ENCODE measurements around the gene UBA5. TPM values are rescaled to one million over a fixed set of nuclear protein-coding genes. Genes with fewer than 3 reads are reported as not detected.

Gene UBA5
- total RNA-seq, 2 experiments from 2014 or later: 31.4 to 39.0 TPM

- no peaks in the 10 kb centered on the region for H3K36me3 Mint-ChIP-seq (ENCODE audit: low read depth)
- ATAC-seq (no peak), DNase-seq (no peak)
- no peak overlapping the region for H3K27ac Mint-ChIP-seq
- H3K27me3 Mint-ChIP-seq (ENCODE audit: low read depth): no peaks in the 10 kb centered on the region
- H3K4me3 Mint-ChIP-seq: no peak overlapping the region
- H3K4me1 Mint-ChIP-seq (ENCODE audit: low read depth): peaks cover 13% of the 10 kb centered on the region
- ChIA-PET CTCF (interaction anchor here (1.1 to 1.7 kb wide), 2 partner anchors 11 to 118 kb away, joined by 3 to 9 read pairs; no protein-coding TSS in a partner anchor), POLR2A (no interaction called here)
- H3K9me3 Mint-ChIP-seq (ENCODE audit: insufficient read depth): no peaks in the 10 kb centered on the region
Measured at GRCh38 chr3:132654190-132654589, 5.9 kb upstream of the UBA5 start.

- ChIA-PET CTCF (interaction anchor here (1.1 kb wide), 1 partner anchor 12 kb away, joined by 3 read pairs; no protein-coding TSS in a partner anchor), POLR2A (no interaction called here)
- Mint-ChIP-seq H3K27me3 (ENCODE audit: low read depth) (no peaks in the 10 kb centered on the region), H3K9me3 (ENCODE audit: insufficient read depth) (no peaks in the 10 kb centered on the region), H3K36me3 (ENCODE audit: low read depth) (no peaks in the 10 kb centered on the region), H3K4me1 (ENCODE audit: low read depth) (peaks cover 15% of the 10 kb centered on the region), H3K4me3 (no peak overlapping the region), H3K27ac (no peak overlapping the region)
- ATAC-seq: no peak
- DNase-seq: no peak
Measured at GRCh38 chr3:132654721-132655120, 5.4 kb upstream of the UBA5 start.

- ChIA-PET POLR2A (interaction anchor here (0.5 kb wide), 1 partner anchor 9 kb away, joined by 3 read pairs; no protein-coding TSS in a partner anchor), CTCF (interaction anchor here (1.5 to 3.9 kb wide), 2 partner anchors 13 to 119 kb away, joined by 4 to 20 read pairs; no protein-coding TSS in a partner anchor)
- ATAC-seq (no peak), DNase-seq (no peak)
- Mint-ChIP-seq H3K9me3 (ENCODE audit: insufficient read depth) (no peaks in the 10 kb centered on the region), H3K4me1 (ENCODE audit: low read depth) (peaks cover 15% of the 10 kb centered on the region), H3K27me3 (ENCODE audit: low read depth) (no peaks in the 10 kb centered on the region), H3K27ac (no peak overlapping the region), H3K36me3 (ENCODE audit: low read depth) (no peaks in the 10 kb centered on the region), H3K4me3 (no peak overlapping the region)
Measured at GRCh38 chr3:132655471-132655870, 4.7 kb upstream of the UBA5 start.

- Mint-ChIP-seq H3K27me3 (ENCODE audit: low read depth) (no peaks in the 10 kb centered on the region), H3K4me3 (peak overlapping the region; percentile 95), H3K27ac (no peak overlapping the region), H3K4me1 (ENCODE audit: low read depth) (peaks cover 26% of the 10 kb centered on the region), H3K36me3 (ENCODE audit: low read depth) (peaks cover 4% of the 10 kb centered on the region), H3K9me3 (ENCODE audit: insufficient read depth) (no peaks in the 10 kb centered on the region)
- POLR2A ChIA-PET: interaction anchor here (0.6 kb wide), 2 partner anchors 160 to 1143 kb away, joined by 3 read pairs; no protein-coding TSS in a partner anchor
- ATAC-seq: no peak
- no peak for DNase-seq
- CTCF ChIA-PET: interaction anchor here (0.6 to 3.9 kb wide), 7 partner anchors 16 to 753 kb away, joined by 3 to 20 read pairs (median 4); no protein-coding TSS in a partner anchor
Measured at GRCh38 chr3:132657869-132658747, 2.0 kb upstream of the UBA5 start.

GRCh38 chr3:132659000-132659364 is 1.1 kb upstream of the UBA5 start:
- H3K27me3 Mint-ChIP-seq (ENCODE audit: low read depth): no peaks in the 10 kb centered on the region
- peaks cover 35% of the 10 kb centered on the region for H3K4me1 Mint-ChIP-seq (ENCODE audit: low read depth)
- peaks cover 9% of the 10 kb centered on the region for H3K36me3 Mint-ChIP-seq (ENCODE audit: low read depth)
- ATAC-seq (no peak), DNase-seq (no peak)
- CTCF ChIA-PET: interaction anchor here (0.5 to 3.9 kb wide), 9 partner anchors 9 to 752 kb away, joined by 3 to 20 read pairs (median 4); no protein-coding TSS in a partner anchor
- peak overlapping the region; percentile 99 for H3K27ac Mint-ChIP-seq
- no peaks in the 10 kb centered on the region for H3K9me3 Mint-ChIP-seq (ENCODE audit: insufficient read depth)
- peak overlapping the region; percentile 95 for H3K4me3 Mint-ChIP-seq
- POLR2A ChIA-PET: interaction anchor here (0.9 kb wide), 1 partner anchor 241 kb away, joined by 4 read pairs; the partner anchor contains the start of gene DNAJC13

- H3K27ac Mint-ChIP-seq: peak within 1 kb of the TSS; percentile 99
- DNase-seq (peak; percentile 46), ATAC-seq (peak; percentile 49)
- no peaks in the 10 kb centered on the region for H3K27me3 Mint-ChIP-seq (ENCODE audit: low read depth)
- POLR2A ChIA-PET: interaction anchor here (0.9 kb wide), 1 partner anchor 242 kb away, joined by 4 read pairs; the partner anchor contains the start of gene DNAJC13
- H3K4me3 Mint-ChIP-seq: peak within 1 kb of the TSS; percentile 95
- CTCF ChIA-PET: interaction anchor here (0.5 to 3.9 kb wide), 7 partner anchors 8 to 123 kb away, joined by 3 to 20 read pairs (median 3); no protein-coding TSS in a partner anchor
- H3K4me1 Mint-ChIP-seq (ENCODE audit: low read depth): peaks cover 38% of the 10 kb centered on the region
- no peaks in the 10 kb centered on the region for H3K9me3 Mint-ChIP-seq (ENCODE audit: insufficient read depth)
- H3K36me3 Mint-ChIP-seq (ENCODE audit: low read depth): peaks cover 9% of the 10 kb centered on the region
Measured at GRCh38 chr3:132659365-132660051, 621 bp upstream of the UBA5 start, which contains the start of gene ACAD11. TSS of gene ACAD11 (minus strand) at chr3:132659809. CDS start at chr3:132659751, 58 bp downstream.

- DNase-seq (no peak), ATAC-seq (no peak)
- Mint-ChIP-seq H3K4me1 (ENCODE audit: low read depth) (peaks cover 41% of the 10 kb centered on the region), H3K36me3 (ENCODE audit: low read depth) (peaks cover 9% of the 10 kb centered on the region), H3K4me3 (peak overlapping the region; percentile 95), H3K27ac (peak overlapping the region; percentile 99), H3K9me3 (ENCODE audit: insufficient read depth) (no peaks in the 10 kb centered on the region), H3K27me3 (ENCODE audit: low read depth) (no peaks in the 10 kb centered on the region)
- ChIA-PET CTCF (interaction anchor here (1.0 to 1.2 kb wide), 2 partner anchors 19 kb away, joined by 3 read pairs; no protein-coding TSS in a partner anchor), POLR2A (interaction anchor here (0.8 to 1.5 kb wide), 2 partner anchors 13 to 25 kb away, joined by 4 read pairs; no protein-coding TSS in a partner anchor)
Measured at GRCh38 chr3:132660811-132661070, 612 bp downstream of the UBA5 start.

- peak overlapping the region; percentile 99 for H3K27ac Mint-ChIP-seq
- ChIA-PET CTCF (interaction anchor here (1.0 to 1.6 kb wide), 3 partner anchors 18 to 19 kb away, joined by 3 read pairs; no protein-coding TSS in a partner anchor), POLR2A (interaction anchor here (0.8 to 1.5 kb wide), 2 partner anchors 13 to 25 kb away, joined by 4 read pairs; no protein-coding TSS in a partner anchor)
- H3K4me3 Mint-ChIP-seq: peak overlapping the region; percentile 95
- no peaks in the 10 kb centered on the region for H3K9me3 Mint-ChIP-seq (ENCODE audit: insufficient read depth)
- DNase-seq (no peak), ATAC-seq (no peak)
- H3K36me3 Mint-ChIP-seq (ENCODE audit: low read depth): peaks cover 9% of the 10 kb centered on the region
- peaks cover 41% of the 10 kb centered on the region for H3K4me1 Mint-ChIP-seq (ENCODE audit: low read depth)
- no peaks in the 10 kb centered on the region for H3K27me3 Mint-ChIP-seq (ENCODE audit: low read depth)
Measured at GRCh38 chr3:132661101-132661500, 972 bp downstream of the UBA5 start.

GRCh38 chr3:132662212-132662611 is 2.1 kb downstream of the UBA5 start:
- ATAC-seq (no peak), DNase-seq (no peak)
- Mint-ChIP-seq H3K4me1 (ENCODE audit: low read depth) (peaks cover 39% of the 10 kb centered on the region), H3K4me3 (peak overlapping the region; percentile 95), H3K27ac (no peak overlapping the region), H3K27me3 (ENCODE audit: low read depth) (no peaks in the 10 kb centered on the region), H3K9me3 (ENCODE audit: insufficient read depth) (no peaks in the 10 kb centered on the region), H3K36me3 (ENCODE audit: low read depth) (peaks cover 13% of the 10 kb centered on the region)
- ChIA-PET CTCF (interaction anchor here (1.6 kb wide), 1 partner anchor 19 kb away, joined by 3 read pairs; no protein-coding TSS in a partner anchor), POLR2A (no interaction called here)

- Mint-ChIP-seq H3K4me1 (ENCODE audit: low read depth) (peaks cover 34% of the 10 kb centered on the region), H3K36me3 (ENCODE audit: low read depth) (peaks cover 24% of the 10 kb centered on the region), H3K27ac (no peak overlapping the region), H3K9me3 (ENCODE audit: insufficient read depth) (no peaks in the 10 kb centered on the region), H3K27me3 (ENCODE audit: low read depth) (no peaks in the 10 kb centered on the region), H3K4me3 (no peak overlapping the region)
- DNase-seq: no peak
- ATAC-seq: no peak
- CTCF ChIA-PET: no interaction called here
- POLR2A ChIA-PET: no interaction called here
Measured at GRCh38 chr3:132665230-132665745, 5.2 kb downstream of the UBA5 start.

GRCh38 chr3:132669256-132669777 is 9.2 kb downstream of the UBA5 start:
- H3K36me3 Mint-ChIP-seq (ENCODE audit: low read depth): peaks cover 27% of the 10 kb centered on the region
- H3K27me3 Mint-ChIP-seq (ENCODE audit: low read depth): no peaks in the 10 kb centered on the region
- DNase-seq: no peak
- ChIA-PET CTCF (interaction anchor here (1.1 kb wide), 1 partner anchor 133 kb away, joined by 6 read pairs; no protein-coding TSS in a partner anchor), POLR2A (no interaction called here)
- H3K4me1 Mint-ChIP-seq (ENCODE audit: low read depth): peaks cover 12% of the 10 kb centered on the region
- no peaks in the 10 kb centered on the region for H3K9me3 Mint-ChIP-seq (ENCODE audit: insufficient read depth)
- ATAC-seq: no peak
- H3K27ac Mint-ChIP-seq: no peak overlapping the region
- no peak overlapping the region for H3K4me3 Mint-ChIP-seq

Data from activated CD8-positive, alpha-beta T cell treated with anti-CD3 and anti-CD28 coated beads, Interleukin-2, amount 10 ng/mL, durations not matched to agents 7 days and 5 days (primary cell).